HCT116 (cell line): ENCODE results near the gene PTGER3. TPM values are rescaled to one million over a fixed set of nuclear protein-coding genes. Genes with fewer than 3 reads are reported as not detected.
A peak's percentile ranks its signal among the peaks of the same experiment; 100 is the strongest.

Experiments
- CEBPB ChIP-seq: IDR thresholded peaks from 2 replicates; pipeline ENCODE4 v1.6.1; 2012; ENCODE audit warnings: low read depth
- microRNA counts: library from miRNA; unstranded; fragments of <30 nt; microRNA quantifications from one replicate; lab custom pipeline; 2015
- microRNA-seq: library from miRNA; unstranded; fragments of <30 nt; microRNA quantifications from one replicate; pipeline ENCODE4, GENCODE V29; 2016; ENCODE audit warnings: borderline number of aligned reads
- total RNA-seq: library from RNA; stranded (reverse); gene quantifications from one replicate; pipeline ENCODE4 v1.2.1, GENCODE V29; 2021; ENCODE audit not compliant: unreplicated experiment
- TF ChIP-seq, protein P1 (sequence below): IDR thresholded peaks from 2 replicates; pipeline ENCODE4 v1.6.1; 2012

PTGER3 gene
- total RNA-seq, 1 experiment from 2014 or later: 0.05 TPM

DNA sequence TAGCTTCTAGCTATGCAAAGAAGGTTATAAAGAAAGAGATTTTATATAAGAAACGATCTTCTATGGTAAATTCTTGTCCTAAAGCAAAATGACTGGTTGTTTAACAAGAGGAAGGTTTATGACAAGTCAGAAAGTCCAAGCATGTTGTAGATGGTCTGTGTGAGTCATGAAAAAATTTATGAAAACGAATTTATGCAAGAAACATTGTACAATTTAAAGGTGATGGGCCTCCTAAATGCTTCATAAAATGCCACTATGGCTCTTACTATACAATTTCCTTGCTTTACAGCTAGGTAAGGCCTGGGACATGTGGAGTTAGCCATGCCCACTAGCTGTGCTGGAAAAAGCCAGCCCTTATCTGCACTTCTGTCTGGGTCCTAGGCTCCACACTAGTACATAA, 125.4 kb downstream of the PTGER3 start (continued):
- TF ChIP-seq, protein P1, sequence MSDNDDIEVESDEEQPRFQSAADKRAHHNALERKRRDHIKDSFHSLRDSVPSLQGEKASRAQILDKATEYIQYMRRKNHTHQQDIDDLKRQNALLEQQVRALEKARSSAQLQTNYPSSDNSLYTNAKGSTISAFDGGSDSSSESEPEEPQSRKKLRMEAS: no peak
- no peak for TF ChIP-seq CEBPB

MicroRNAs within 50 kb of the gene (microRNA counts, 767-probe panel; counts per million panel counts)
- not detected for microRNA hsa-miR-186-5p (lab: Ali Mortazavi, UCI)

Small RNAs within 50 kb of the gene (microRNA-seq; reads per million reads assigned to microRNA genes)
- 1,451 reads per million, percentile 83 among the genes with 10 or more reads in this experiment for gene MIR186

Other genes starting within 250 kb of the PTGER3 start
- gene ZRANB2, start 33.2 kb upstream of the PTGER3 start, total RNA-seq: 67.9 TPM